Adrenal gland (tissue), 5 donors: Measurements from ENCODE around the gene WDR70.

Experiments
- POLR2A ChIP-seq, 2 donors: fragments of 450-650 bp; IDR thresholded peaks; one replicate each; pipeline ENCODE4 v1.6.1; 2017; ENCODE audit warnings: antibody characterized with exemption in 2 of 2, mild to moderate bottlenecking in 2 of 2, moderate library complexity in 1 of 2
- TF ChIP-seq, protein P1 (sequence below), 6 experiments: fragments of 450-650 bp in 4 of 6; fragments of 200-600 bp in 2 of 6; sonication (generic) in 1 of 6; IDR thresholded peaks; 1 replicate in 5 of 6; 2 replicates in 1 of 6; pipeline versions ENCODE4 v1.5.1 to v1.8.0; 2016 to 2021; ENCODE audit warnings: antibody characterized with exemption in 6 of 6, mild to moderate bottlenecking in 2 of 6, moderate library complexity in 1 of 6
- donor health status: DM: no; HTN: no; CAD: no.

DNA sequence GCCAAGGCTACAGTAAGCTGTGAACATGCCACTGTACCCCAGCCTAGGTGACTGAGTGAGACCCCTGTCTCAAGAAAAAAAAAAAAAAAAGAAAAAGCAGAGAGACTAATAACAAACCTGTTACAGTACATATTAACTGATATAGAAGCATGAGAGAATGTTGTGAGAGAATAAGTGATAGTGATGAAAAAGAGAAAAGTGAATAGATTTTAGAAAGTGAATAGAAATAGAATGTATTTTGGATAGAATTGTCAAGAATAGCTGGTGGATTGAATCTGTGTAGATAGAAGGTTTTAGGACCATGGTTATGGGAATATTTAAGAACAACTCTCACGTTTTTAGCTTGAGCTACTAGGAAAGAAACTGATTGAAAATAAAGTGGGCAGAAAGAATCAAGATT, 135.8 kb downstream of the WDR70 start:
- TF ChIP-seq, protein P1, sequence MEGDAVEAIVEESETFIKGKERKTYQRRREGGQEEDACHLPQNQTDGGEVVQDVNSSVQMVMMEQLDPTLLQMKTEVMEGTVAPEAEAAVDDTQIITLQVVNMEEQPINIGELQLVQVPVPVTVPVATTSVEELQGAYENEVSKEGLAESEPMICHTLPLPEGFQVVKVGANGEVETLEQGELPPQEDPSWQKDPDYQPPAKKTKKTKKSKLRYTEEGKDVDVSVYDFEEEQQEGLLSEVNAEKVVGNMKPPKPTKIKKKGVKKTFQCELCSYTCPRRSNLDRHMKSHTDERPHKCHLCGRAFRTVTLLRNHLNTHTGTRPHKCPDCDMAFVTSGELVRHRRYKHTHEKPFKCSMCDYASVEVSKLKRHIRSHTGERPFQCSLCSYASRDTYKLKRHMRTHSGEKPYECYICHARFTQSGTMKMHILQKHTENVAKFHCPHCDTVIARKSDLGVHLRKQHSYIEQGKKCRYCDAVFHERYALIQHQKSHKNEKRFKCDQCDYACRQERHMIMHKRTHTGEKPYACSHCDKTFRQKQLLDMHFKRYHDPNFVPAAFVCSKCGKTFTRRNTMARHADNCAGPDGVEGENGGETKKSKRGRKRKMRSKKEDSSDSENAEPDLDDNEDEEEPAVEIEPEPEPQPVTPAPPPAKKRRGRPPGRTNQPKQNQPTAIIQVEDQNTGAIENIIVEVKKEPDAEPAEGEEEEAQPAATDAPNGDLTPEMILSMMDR (IDR thresholded peaks at IDR 0.05): no peak
- TF ChIP-seq POLR2A (IDR thresholded peaks at IDR 0.05): no peak
